SU-DHL-6 (cell line): Measurements from ENCODE around the gene PXDC1.

Experiments used
- H2AFZ ChIP-seq: fragments of 200-600 bp; sonication (generic); 2 replicates; pipeline ENCODE4 v1.6.1; 2014; ENCODE audit warnings: low read depth, mild to moderate bottlenecking, moderate library complexity, mixed read lengths, antibody characterized with exemption, low read length; ENCODE audit not compliant: severe bottlenecking
- H3F3A ChIP-seq: fragments of 200-600 bp; shearing (Covaris generic); 2 replicates; pipeline ENCODE4 v1.6.0; 2016; ENCODE audit warnings: antibody characterized with exemption, mild to moderate bottlenecking; ENCODE audit not compliant: insufficient read depth
- H3K27ac ChIP-seq: fragments of 200-600 bp; sonication (generic); 2 replicates; pipeline ENCODE4 v1.5.1; 2016; ENCODE audit warnings: low read depth, mild to moderate bottlenecking, low read length, moderate library complexity, mixed read lengths
- H3K27me3 ChIP-seq: fragments of 200-600 bp; sonication (generic), shearing (Covaris generic); 2 replicates; pipeline ENCODE4 v1.6.0; 2014; ENCODE audit warnings: mild to moderate bottlenecking, low read length
- H3K36me3 ChIP-seq: fragments of 200-600 bp; sonication (generic); 2 replicates; pipeline ENCODE4 v1.6.1; 2014; ENCODE audit warnings: mild to moderate bottlenecking, low read length, mixed read lengths
- H3K4me2 ChIP-seq: fragments of 300-600, 200-600 bp; shearing (Covaris generic), sonication (generic); 2 replicates; pipeline ENCODE4 v1.6.0; 2014; ENCODE audit warnings: low read length, low read depth, mild to moderate bottlenecking; ENCODE audit not compliant: poor library complexity, severe bottlenecking
- H3K4me3 ChIP-seq: fragments of 200-600 bp; sonication (generic); 2 replicates; pipeline ENCODE4 v1.5.1; 2014; ENCODE audit warnings: antibody characterized with exemption, low read length, mild to moderate bottlenecking, mixed read lengths; ENCODE audit not compliant: insufficient read depth, poor library complexity, severe bottlenecking
- H3K79me2 ChIP-seq: fragments of 200-600 bp; sonication (generic); 2 replicates; pipeline ENCODE4 v1.6.1; 2014; ENCODE audit warnings: mild to moderate bottlenecking, low read length, moderate library complexity; ENCODE audit not compliant: insufficient read depth
- H3K9ac ChIP-seq: fragments of 200-600 bp; sonication (generic); 2 replicates; pipeline ENCODE4 v1.7.0; 2014; ENCODE audit warnings: mild to moderate bottlenecking, low read length
- H3K9me2 ChIP-seq: fragments of 200-600 bp; sonication (generic); replicated peaks from 2 replicates; pipeline ENCODE4 v1.6.1; 2014; ENCODE audit warnings: low read length; ENCODE audit not compliant: insufficient read depth
- H3K9me3 ChIP-seq: fragments of 200-600 bp; sonication (generic); 2 replicates; pipeline ENCODE4 v1.6.1; 2014; ENCODE audit warnings: low read length, mixed read lengths; ENCODE audit not compliant: insufficient read depth
- H4K20me1 ChIP-seq: fragments of 200-600 bp; sonication (generic); 2 replicates; pipeline ENCODE4 v1.6.1; 2014; ENCODE audit warnings: low read depth, mild to moderate bottlenecking, antibody characterized with exemption, low read length, moderate library complexity, mixed read lengths
- CTCF ChIP-seq: fragments of 200-600 bp; sonication (generic); IDR thresholded peaks from one replicate; pipeline ENCODE4 v1.5.1; 2017; ENCODE audit warnings: antibody characterized with exemption, mild to moderate bottlenecking, low read length, moderate library complexity; ENCODE audit not compliant: insufficient read depth, poor library complexity, severe bottlenecking
- EZH2phosphoT487 ChIP-seq: fragments of 200-600 bp; sonication (generic), shearing (Covaris generic); conservative IDR thresholded peaks from 2 replicates; pipeline ENCODE4 v1.6.1; 2018; ENCODE audit warnings: mild to moderate bottlenecking, antibody characterized with exemption, low read length, moderate library complexity, mixed read lengths

Gene PXDC1

GRCh38 chr6:3751077-3751729 is at the start of gene PXDC1:
Gene PXDC1 (minus strand): TSS chr6:3751713. CDS start chr6:3751531, 182 bp downstream.
- TF ChIP-seq EZH2phosphoT487 = no peak
- Histone ChIP-seq H3K79me2 (no peaks in the 10 kb centered on the region), H4K20me1 (no peaks in the 10 kb centered on the region), H2AFZ (no peak within 1 kb of the TSS), H3K36me3 (no peaks in the 10 kb centered on the region), H3K9me2 (no peaks in the 10 kb centered on the region), H3F3A (no peaks in the 10 kb centered on the region), H3K9me3 (no peaks in the 10 kb centered on the region), H3K27ac (no peak within 1 kb of the TSS), H3K9ac (no peak within 1 kb of the TSS), H3K4me3 (no peak within 1 kb of the TSS), H3K4me2 (no peak within 1 kb of the TSS), H3K27me3 (no peaks in the 10 kb centered on the region)

- Histone ChIP-seq H3K27me3 (no peaks in the 10 kb centered on the region; the same call in 1 of the 2 replicates), H3K4me3 (no peak overlapping the region), H3K9me2 (no peaks in the 10 kb centered on the region), H3K4me2 (no peak overlapping the region), H2AFZ (no peak overlapping the region), H3K79me2 (no peaks in the 10 kb centered on the region), H4K20me1 (no peaks in the 10 kb centered on the region), H3K27ac (no peak overlapping the region), H3K9ac (no peak overlapping the region), H3K36me3 (no peaks in the 10 kb centered on the region), H3K9me3 (no peaks in the 10 kb centered on the region), H3F3A (no peaks in the 10 kb centered on the region)
- no peak for TF ChIP-seq CTCF
- no peak for TF ChIP-seq EZH2phosphoT487
These were observed 49.5 kb upstream of the PXDC1 start for GRCh38 chr6:3800850-3801591.

- Histone ChIP-seq H3K27ac (no peak overlapping the region), H3K27me3 (no peaks in the 10 kb centered on the region; the same call in 1 of the 2 replicates), H3K9me2 (no peaks in the 10 kb centered on the region), H3K79me2 (no peaks in the 10 kb centered on the region), H3K4me3 (no peak overlapping the region), H3K9me3 (no peaks in the 10 kb centered on the region), H3K4me2 (no peak overlapping the region), H4K20me1 (no peaks in the 10 kb centered on the region), H3K9ac (no peak overlapping the region), H3F3A (no peaks in the 10 kb centered on the region), H3K36me3 (no peaks in the 10 kb centered on the region), H2AFZ (no peak overlapping the region)
- TF ChIP-seq CTCF (no peak), EZH2phosphoT487 (no peak)
These were observed 48.2 kb upstream of the PXDC1 start for GRCh38 chr6:3799719-3800118.
